A549 (cell line): Measurements from ENCODE around the gene ZFPL1.
"Not testable (repeated sequence)": the region's sequence is repeated elsewhere in the genome, so short reads cannot be mapped to it uniquely, and the experiment has no call there.

Experiments
- CBX2 ChIP-seq: fragments of 200-600 bp; sonication (generic); IDR thresholded peaks from 2 replicates; pipeline ENCODE4 v1.6.1; 2016; ENCODE audit warnings: low read depth, mild to moderate bottlenecking, borderline replicate concordance
- CTCF ChIP-seq: fragments of >200 bp; sonication (Bioruptor Twin); formaldehyde crosslinking; IDR thresholded peaks from 3 replicates; pipeline ENCODE4 v1.5.1; 2016
- EHMT2 ChIP-seq: fragments of 200-600 bp; sonication (generic); IDR thresholded peaks from 2 replicates; pipeline ENCODE4 v1.6.1; 2016; ENCODE audit warnings: antibody characterized with exemption, low read depth, mild to moderate bottlenecking, moderate library complexity
- EP300 ChIP-seq, 2 experiments: fragments of >200 bp; sonication (Bioruptor Twin); formaldehyde crosslinking; IDR thresholded peaks; 2 replicates in 1 of 2; 3 replicates in 1 of 2; pipeline ENCODE4 v1.6.1; 2016 to 2017
- HOXA7 ChIP-seq: fragments of 250-450 bp; sonication (Bioruptor Pico); IDR thresholded peaks from 2 replicates; pipeline ENCODE4 v1.5.0; 2020; ENCODE audit warnings: mild to moderate bottlenecking, moderate library complexity
- JUNB ChIP-seq: fragments of >200 bp; sonication (Bioruptor Twin); formaldehyde crosslinking; IDR thresholded peaks from 2 replicates; pipeline ENCODE4 v1.6.1; 2016
- MAX ChIP-seq: IDR thresholded peaks from 2 replicates; pipeline ENCODE4 v1.6.1; 2012
- PHF8 ChIP-seq: fragments of 200-600 bp; sonication (generic); IDR thresholded peaks from 2 replicates; pipeline ENCODE4 v1.6.1; 2016; ENCODE audit warnings: low read depth, mild to moderate bottlenecking, antibody characterized with exemption, moderate library complexity, borderline replicate concordance
- POLR2A ChIP-seq: IDR thresholded peaks from 2 replicates; pipeline ENCODE4 v1.6.1; 2012; ENCODE audit warnings: mild to moderate bottlenecking, low read length
- RAD21 ChIP-seq, 2 experiments: fragments of >200 bp in 1 of 2; sonication (Bioruptor Twin) in 1 of 2; formaldehyde crosslinking in 1 of 2; IDR thresholded peaks in 1 of 2; conservative IDR thresholded peaks in 1 of 2; 2 replicates in 1 of 2; 3 replicates in 1 of 2; pipeline ENCODE4 v1.6.1; 2012 to 2018; ENCODE audit warnings: inconsistent platforms in 1 of 2
- REST ChIP-seq: fragments of 200-600 bp; sonication (generic); IDR thresholded peaks from 2 replicates; pipeline ENCODE4 v1.6.1; 2016; ENCODE audit warnings: antibody characterized with exemption, mild to moderate bottlenecking, moderate library complexity
- SMC3 ChIP-seq: fragments of >200 bp; sonication (Bioruptor Twin); formaldehyde crosslinking; IDR thresholded peaks from 3 replicates; pipeline ENCODE4 v1.6.1; 2018; ENCODE audit warnings: inconsistent platforms

GRCh38 chr11:65118891-65119669 is 35.1 kb downstream of the ZFPL1 start:
- not testable (repeated sequence) for TF ChIP-seq PHF8; HOXA7; CTCF; EP300 (IDR thresholded peaks at IDR 0.05); POLR2A; SMC3; JUNB; RAD21 (conservative IDR thresholded peaks at IDR 0.05 in 1 of 2, IDR thresholded peaks at IDR 0.05 in 1 of 2); REST; EHMT2; CBX2; MAX
